ENCODE measurements around the gene PCYT1A. TPM values are rescaled to one million over a fixed set of nuclear protein-coding genes. Genes with fewer than 3 reads are reported as not detected.

The PCYT1A gene
- total and polyA plus RNA-seq, 2 donors (not counting 1 experiment from before 2014, with no cell fraction given) = 56.6 to 61.2 TPM

DNA sequence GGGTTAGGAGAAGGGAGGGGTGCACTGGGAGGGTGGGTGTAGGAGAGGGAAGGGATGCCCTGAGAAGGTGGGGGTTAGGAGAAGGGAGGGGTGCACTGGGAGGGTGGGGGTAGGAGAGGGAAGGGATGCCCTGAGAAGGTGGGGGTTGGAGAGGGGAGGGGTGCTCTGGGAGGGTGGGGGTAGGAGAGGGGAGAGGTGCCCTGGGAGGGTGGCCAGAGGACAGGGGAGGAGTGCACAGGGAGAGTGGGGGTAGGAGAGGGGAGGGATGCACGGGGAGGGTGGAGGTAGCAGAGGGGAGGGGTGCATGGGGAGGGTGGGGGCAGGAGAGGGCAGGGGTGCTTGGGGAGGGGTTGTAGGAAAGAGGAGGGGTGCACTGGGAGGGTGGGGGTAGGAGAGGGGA is 47.5 kb upstream of the PCYT1A start:
- CTCF ChIA-PET = no interaction called here
- H3K4me3 ChIP-seq (ENCODE audit: control extremely low read depth in 1 of 5, extremely low read depth in 1 of 5, insufficient read depth in 1 of 5, low read depth in 2 of 5, low read length in 4 of 5) = no peak overlapping the region
- Mint-ChIP-seq H3K4me3 (no peak overlapping the region), H3K9me3 (ENCODE audit: insufficient read depth) (no peaks in the 10 kb centered on the region), H3K27ac (no peak overlapping the region), H3K4me1 (no peaks in the 10 kb centered on the region), H3K27me3 (peaks cover 4% of the 10 kb centered on the region)
- no peak overlapping the region for H2AFZ ChIP-seq (ENCODE audit: insufficient read depth, low read depth, low read length, poor library complexity, severe bottlenecking)
- no peak for DNase-seq
- no peaks in the 10 kb centered on the region for H4K20me1 ChIP-seq (ENCODE audit: control insufficient read depth, insufficient read depth, low read length, poor library complexity, severe bottlenecking)
- no peak overlapping the region for H3K9ac ChIP-seq (ENCODE audit: low read length)
- no peaks in the 10 kb centered on the region for H3K79me2 ChIP-seq (ENCODE audit: control insufficient read depth, insufficient read depth, low read length)
- H3K9me3 ChIP-seq (ENCODE audit: control extremely low read depth in 1 of 3, control insufficient read depth in 2 of 3, insufficient read depth in 1 of 3, low read length in 2 of 3) = peaks cover 0 to 6% (median 0%) of the 10 kb centered on the region in 3 donors
- no peaks in the 10 kb centered on the region for H3K27me3 ChIP-seq (replicated peaks in 1 of 4; ENCODE audit: control extremely low read depth in 1 of 4, control insufficient read depth in 3 of 4, insufficient read depth in 4 of 4, low read length in 3 of 4)
- intact Hi-C loops (cut with micrococcal nuclease) = no loop called here
- no peak overlapping the region for H3K4me2 ChIP-seq (replicated peaks; ENCODE audit: low read depth, low read length, poor library complexity, severe bottlenecking)
- no peak for ATAC-seq (ENCODE audit: low read depth)
- no peaks in the 10 kb centered on the region for H3K36me3 ChIP-seq (replicated peaks in 1 of 2; ENCODE audit: control extremely low read depth in 1 of 2, control insufficient read depth in 1 of 2, extremely low read depth in 1 of 2, insufficient read depth in 2 of 2, low read length in 1 of 2)
- no CpG with 5 or more reads among the region's 1 CpG for WGBS (ENCODE audit: insufficient coverage)
- TF ChIP-seq CTCF (IDR thresholded peaks at IDR 0.05) = no peak
- TF ChIP-seq EZH2 (IDR thresholded peaks at IDR 0.05; ENCODE audit: borderline replicate concordance, insufficient read depth, low read depth, low read length, poor library complexity, severe bottlenecking) = no peak
- POLR2A ChIA-PET = no interaction called here
- no peaks in the 10 kb centered on the region for H3K4me1 ChIP-seq (ENCODE audit: control insufficient read depth in 2 of 2, insufficient read depth in 2 of 2, low read length in 2 of 2)
- no peak overlapping the region for H3K27ac ChIP-seq (ENCODE audit: low read length in 2 of 2)

DNA sequence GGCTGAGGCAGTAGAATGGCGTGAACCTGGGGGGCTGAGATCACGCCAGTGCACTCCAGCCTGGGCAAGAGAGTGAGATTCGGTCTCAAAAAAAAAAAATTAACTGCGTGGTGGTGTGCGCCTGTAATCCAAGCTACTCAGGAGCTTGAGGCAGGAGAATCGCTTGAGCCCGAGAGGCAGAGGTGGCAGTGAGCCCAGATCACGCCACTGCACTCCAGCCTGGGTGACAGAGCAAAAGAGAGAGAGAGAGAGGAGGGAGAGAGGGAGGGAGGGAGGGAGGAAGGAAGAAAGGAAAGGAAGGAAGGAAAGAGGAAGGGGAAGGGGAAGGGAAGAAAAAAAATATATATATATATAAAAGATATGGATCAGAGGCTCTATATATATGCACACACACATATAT is 44.6 kb upstream of the PCYT1A start:
- WGBS (ENCODE audit: insufficient coverage) = 97% methylated on average over 8 of the region's 8 CpGs
- CTCF ChIA-PET = interaction anchor here (0.7 kb wide), 1 partner anchor 78 kb away, joined by 3 read pairs; no protein-coding TSS in a partner anchor

More for the DNA sequence above, 44.6 kb upstream of the PCYT1A start:
- Mint-ChIP-seq H3K9me3 (ENCODE audit: insufficient read depth) (no peaks in the 10 kb centered on the region), H3K4me1 (no peaks in the 10 kb centered on the region), H3K27me3 (no peaks in the 10 kb centered on the region), H3K4me3 (no peak overlapping the region), H3K27ac (no peak overlapping the region)
- DNase-seq = no peak
- H3K79me2 ChIP-seq (ENCODE audit: control insufficient read depth, insufficient read depth, low read length) = no peaks in the 10 kb centered on the region
- H3K27ac ChIP-seq (ENCODE audit: low read length in 2 of 2) = no peak overlapping the region
- H3K4me1 ChIP-seq (ENCODE audit: control insufficient read depth in 2 of 2, insufficient read depth in 2 of 2, low read length in 2 of 2) = no peaks in the 10 kb centered on the region
- H3K4me3 ChIP-seq (ENCODE audit: control extremely low read depth in 1 of 5, extremely low read depth in 1 of 5, insufficient read depth in 1 of 5, low read depth in 2 of 5, low read length in 4 of 5) = no peak overlapping the region
- H4K20me1 ChIP-seq (ENCODE audit: control insufficient read depth, insufficient read depth, low read length, poor library complexity, severe bottlenecking) = no peaks in the 10 kb centered on the region
- H3K27me3 ChIP-seq (replicated peaks in 1 of 4; ENCODE audit: control extremely low read depth in 1 of 4, control insufficient read depth in 3 of 4, insufficient read depth in 4 of 4, low read length in 3 of 4) = no peaks in the 10 kb centered on the region
- no peak overlapping the region for H3K4me2 ChIP-seq (replicated peaks; ENCODE audit: low read depth, low read length, poor library complexity, severe bottlenecking)
- POLR2A ChIA-PET = no interaction called here
- no peaks in the 10 kb centered on the region for H3K9me3 ChIP-seq (ENCODE audit: control extremely low read depth in 1 of 3, control insufficient read depth in 2 of 3, insufficient read depth in 1 of 3, low read length in 2 of 3)
- H3K9ac ChIP-seq (ENCODE audit: low read length) = no peak overlapping the region
- ATAC-seq (ENCODE audit: low read depth) = no peak
- intact Hi-C loops (cut with micrococcal nuclease) = no loop called here
- no peak overlapping the region for H2AFZ ChIP-seq (ENCODE audit: insufficient read depth, low read depth, low read length, poor library complexity, severe bottlenecking)
- no peaks in the 10 kb centered on the region for H3K36me3 ChIP-seq (replicated peaks in 1 of 2; ENCODE audit: control extremely low read depth in 1 of 2, control insufficient read depth in 1 of 2, extremely low read depth in 1 of 2, insufficient read depth in 2 of 2, low read length in 1 of 2)
- no peak for TF ChIP-seq EZH2 (IDR thresholded peaks at IDR 0.05; ENCODE audit: borderline replicate concordance, insufficient read depth, low read depth, low read length, poor library complexity, severe bottlenecking)
- TF ChIP-seq CTCF (IDR thresholded peaks at IDR 0.05) = no peak

Measured in B cell (primary cell).